NAMALWA (cell line): Measurements from ENCODE around the gene GJB6.
A peak's percentile ranks its signal among the peaks of the same experiment; 100 is the strongest.

Experiments
- DNase-seq: peaks from one replicate; pipeline ENCODE4 v3.0.0-alpha.2; 2015; ENCODE audit warnings: low spot score

GJB6 gene

GRCh38 chr13:20227288-20227687 is 4.8 kb downstream of the GJB6 start:
- no peak for DNase-seq

- no peak for DNase-seq
These were observed 9.6 kb downstream of the GJB6 start for GRCh38 chr13:20222553-20222952.

- DNase-seq = no peak
These were observed 10.3 kb downstream of the GJB6 start for GRCh38 chr13:20221772-20222171.

GRCh38 chr13:20219577-20219976 is 12.5 kb downstream of the GJB6 start:
- no peak for DNase-seq

- no peak for DNase-seq
These were observed 15.0 kb downstream of the GJB6 start for GRCh38 chr13:20217168-20217567.

GRCh38 chr13:20209948-20210347 is 22.2 kb downstream of the GJB6 start:
- no peak for DNase-seq

GRCh38 chr13:20206698-20207235 is 25.4 kb downstream of the GJB6 start:
- DNase-seq = no peak

GRCh38 chr13:20206065-20206697 is 25.9 kb downstream of the GJB6 start:
- no peak for DNase-seq

GRCh38 chr13:20198781-20199180 is 33.3 kb downstream of the GJB6 start:
- no peak for DNase-seq

GRCh38 chr13:20197361-20197834 is 34.7 kb downstream of the GJB6 start:
- peak; percentile 68 for DNase-seq

- no peak for DNase-seq
These were observed 36.3 kb downstream of the GJB6 start for GRCh38 chr13:20195801-20196200.

GRCh38 chr13:20193907-20194631 is 38.0 kb downstream of the GJB6 start:
- DNase-seq = no peak

- no peak for DNase-seq
These were observed 38.8 kb downstream of the GJB6 start for GRCh38 chr13:20193162-20193906.

GRCh38 chr13:20192836-20193161 is 39.3 kb downstream of the GJB6 start, which contains the start of gene GJB2:
Gene GJB2, minus strand, starts transcription at chr13:20192938. Its CDS starts 3,357 bp downstream, at chr13:20189581.
- DNase-seq = no peak

- no peak for DNase-seq
These were observed 39.8 kb downstream of the GJB6 start for GRCh38 chr13:20192158-20192835.

GRCh38 chr13:20191311-20192157 is 40.6 kb downstream of the GJB6 start:
- DNase-seq = peak; percentile 8

- no peak for DNase-seq
These were observed 41.4 kb downstream of the GJB6 start for GRCh38 chr13:20190481-20191310.

GRCh38 chr13:20190076-20190475 is 42.0 kb downstream of the GJB6 start:
- no peak for DNase-seq

GRCh38 chr13:20188667-20189553 is 43.2 kb downstream of the GJB6 start:
- no peak for DNase-seq
